K562 (cell line): ENCODE measurements around the gene NPR2. TPM values are rescaled to one million over a fixed set of nuclear protein-coding genes. Genes with fewer than 3 reads are reported as not detected.
A peak's percentile ranks its signal among the peaks of the same experiment; 100 is the strongest.

ENCODE experiments used
- ATAC-seq: fragments of 200-7000 bp; cut with Tn5 transposase; 3 replicates; pipeline ENCODE4 v1.9.1; 2020; ENCODE audit warnings: moderate library complexity
- BruUV-seq: library from RNA; stranded (reverse); fragments of 400-500 nt; replicated peaks from 2 replicates; lab custom pipeline; 2021; lab: Mats Ljungman, UMichigan
- CTCF ChIA-PET: fragments of 300-600 bp; formaldehyde crosslinking; extraction: SDS; loops from one replicate; lab custom pipeline; 2021; ENCODE audit warnings: low intra/inter-chr PET ratio; lab: Yijun Ruan, JAX
- POLR2A ChIA-PET: fragments of 300-600, 350-650 bp; sonication (Branson Sonifier 250); formaldehyde crosslinking; extraction: SDS; loops from one replicate; lab custom pipeline; 2021; ENCODE audit warnings: antibody characterized with exemption, inconsistent platforms; lab: Yijun Ruan, JAX
- DNase-seq, 4 experiments: peaks; one replicate each; pipeline versions ENCODE4 v3.0.0 to v3.0.0-alpha.2; 2011 to 2018; ENCODE audit warnings: low spot score in 3 of 4, mixed read lengths in 3 of 4; ENCODE audit errors: extremely low read depth in 1 of 4
- FAIRE-seq: peaks from 2 replicates; lab custom pipeline; 2011; peaks lifted over from hg19 to GRCh38; lab: Jason Lieb, UNC
- H2AFZ ChIP-seq: 2 replicates; pipeline ENCODE4 v1.6.0; 2011; ENCODE audit warnings: low read depth, low read length, control low read depth, inconsistent platforms
- H3K27ac ChIP-seq: fragments of 200-600 bp; 3 replicates; pipeline ENCODE4 v1.8.0; 2011; ENCODE audit warnings: low read depth, mild to moderate bottlenecking, control low read depth, inconsistent platforms, low read length, moderate library complexity, mixed read lengths; ENCODE audit errors: extremely low read depth
- H3K27me3 ChIP-seq, 2 experiments: fragments of 300-600 bp in 1 of 2; 2 replicates in 1 of 2; 3 replicates in 1 of 2; pipeline versions ENCODE4 v1.6.0 to v1.8.0; 2011; ENCODE audit warnings: inconsistent platforms in 2 of 2, low read length in 2 of 2, mild to moderate bottlenecking in 1 of 2, mixed read lengths in 1 of 2, moderate library complexity in 1 of 2; ENCODE audit not compliant: control insufficient read depth in 2 of 2, insufficient read depth in 2 of 2
- H3K36me3 ChIP-seq: fragments of 300-600 bp; 3 replicates; pipeline ENCODE4 v1.8.0; 2011; ENCODE audit warnings: mild to moderate bottlenecking, low read length, inconsistent platforms; ENCODE audit not compliant: control insufficient read depth, insufficient read depth
- H3K4me1 ChIP-seq, 2 experiments: fragments of 200-600 bp in 1 of 2; replicated peaks in 1 of 2; 2 replicates in 1 of 2; 3 replicates in 1 of 2; pipeline versions ENCODE4 v1.5.1 to v1.8.0; 2011; ENCODE audit warnings: inconsistent platforms in 2 of 2, low read length in 2 of 2, mild to moderate bottlenecking in 1 of 2, mixed read lengths in 1 of 2, moderate library complexity in 1 of 2; ENCODE audit not compliant: control insufficient read depth in 2 of 2, insufficient read depth in 2 of 2
- H3K4me2 ChIP-seq: 2 replicates; pipeline ENCODE4 v1.6.1; 2011; ENCODE audit warnings: low read length, control low read depth, inconsistent platforms, mixed read lengths; ENCODE audit not compliant: insufficient read depth
- H3K4me3 ChIP-seq: fragments of 200-600 bp; sonication (generic), shearing (Covaris generic); 2 replicates; pipeline ENCODE4 v1.5.1; 2016; ENCODE audit warnings: control low read depth, inconsistent platforms
- H3K79me2 ChIP-seq: fragments of 200-600 bp; 3 replicates; pipeline ENCODE4 v1.8.0; 2011; ENCODE audit warnings: low read length, inconsistent platforms; ENCODE audit not compliant: control insufficient read depth, insufficient read depth
- H3K9ac ChIP-seq, 2 experiments: 2 replicates each; pipeline versions ENCODE4 v1.6.0 to v1.6.1; 2011; ENCODE audit warnings: low read depth in 2 of 2, low read length in 2 of 2, control low read depth in 1 of 2, inconsistent platforms in 1 of 2, mild to moderate bottlenecking in 1 of 2, mixed read lengths in 1 of 2; ENCODE audit not compliant: insufficient read depth in 1 of 2
- H3K9me1 ChIP-seq: one replicate; pipeline ENCODE4 v1.6.0; 2011; ENCODE audit warnings: inconsistent platforms, mild to moderate bottlenecking, low read length, moderate library complexity; ENCODE audit not compliant: control insufficient read depth, insufficient read depth
- H3K9me3 ChIP-seq: replicated peaks from 2 replicates; pipeline ENCODE4 v1.5.1; 2011; ENCODE audit warnings: low read depth, low read length, inconsistent platforms; ENCODE audit not compliant: control insufficient read depth, insufficient read depth
- H4K20me1 ChIP-seq: replicated peaks from 2 replicates; pipeline ENCODE4 v1.6.1; 2011; ENCODE audit warnings: low read length, inconsistent platforms, mixed read lengths; ENCODE audit not compliant: control insufficient read depth, insufficient read depth
- HIVEP1 ChIP-seq: fragments of 250-450 bp; sonication (Bioruptor Pico); IDR thresholded peaks from 2 replicates; pipeline ENCODE4 v1.4.0; 2020; ENCODE audit warnings: mild to moderate bottlenecking
- HMGN3 ChIP-seq: IDR thresholded peaks from 2 replicates; pipeline ENCODE4 v1.6.1; 2011; ENCODE audit warnings: borderline replicate concordance, low read depth, mild to moderate bottlenecking, mixed read lengths, low read length; ENCODE audit not compliant: insufficient read length; ENCODE audit errors: extremely low read depth
- MLLT1 ChIP-seq, 2 experiments: fragments of 450-650 bp; IDR thresholded peaks; 2 replicates each; pipeline ENCODE4 v1.6.1; 2016
- PHB2 ChIP-seq: fragments of 450-650 bp; IDR thresholded peaks from 2 replicates; pipeline ENCODE4 v1.6.1; 2017; ENCODE audit warnings: low read depth
- POLR2AphosphoS2 ChIP-seq: IDR thresholded peaks from 2 replicates; pipeline ENCODE4 v1.6.1; 2012; ENCODE audit warnings: low read length, improper control_type of control experiment
- POLR2G ChIP-seq: fragments of 200-400 bp; formaldehyde crosslinking; IDR thresholded peaks from 2 replicates; pipeline ENCODE4 v1.6.1; 2017; ENCODE audit warnings: low read depth, mild to moderate bottlenecking, antibody characterized with exemption, low read length, moderate library complexity
- POLR2H ChIP-seq: IDR thresholded peaks from 2 replicates; pipeline ENCODE4 v1.6.1; 2016; ENCODE audit warnings: missing genetic modification characterization, low read depth, mild to moderate bottlenecking, control low read depth, missing compliant biosample characterization, moderate library complexity
- PTBP1 ChIP-seq: fragments of 200-400 bp; formaldehyde crosslinking; IDR thresholded peaks from 2 replicates; pipeline ENCODE4 v1.6.1; 2017; ENCODE audit warnings: low read depth, low read length
- TRIM28 ChIP-seq: fragments of 450-650 bp; IDR thresholded peaks from 2 replicates; pipeline ENCODE4 v1.6.1; 2017
- ZBTB2 ChIP-seq: fragments of 450-650 bp; IDR thresholded peaks from 2 replicates; pipeline ENCODE4 v1.6.1; 2016; ENCODE audit warnings: antibody characterized with exemption
- ZBTB34 ChIP-seq: fragments of 250-450 bp; sonication (Bioruptor Pico); IDR thresholded peaks from 2 replicates; pipeline ENCODE4 v1.8.0; 2021; ENCODE audit warnings: mild to moderate bottlenecking, moderate library complexity
- ZNF518B ChIP-seq: fragments of 250-450 bp; sonication (Bioruptor Pico); IDR thresholded peaks from 2 replicates; pipeline ENCODE4 v1.5.0; 2021; ENCODE audit warnings: mild to moderate bottlenecking, moderate library complexity
- WGBS: fragments of 100-300 bp; shearing (Covaris generic); methylation state at CpG from one replicate; pipeline ENCODE4 v1.1.6; 2016; ENCODE audit warnings: low coverage, mixed read lengths; ENCODE audit not compliant: insufficient coverage; ENCODE audit errors: missing lambda C conversion rate; 5-methylcytosine and 5-hydroxymethylcytosine counted together
- in situ Hi-C: fragments of 300-500 bp; cut with MboI; formaldehyde crosslinking; loops from 4 replicates; pipeline ENCODE4 v1.15.0; 2018; ENCODE audit warnings: inconsistent platforms, mixed read lengths
- intact Hi-C: fragments of 100-400 bp; cut with micrococcal nuclease; formaldehyde crosslinking; loops from 2 replicates; pipeline ENCODE4 v1.14.2; 2022
- polyA plus RNA-seq, 8 experiments: library from polyadenylated mRNA; depleted of rRNA in 4 of 8; stranded (reverse) in 5 of 8; unstranded in 3 of 8; fragments of >200 nt; fragmentation: Nextera tagmentation in 2 of 8; fragmentation: Illumina TruSeq in 1 of 8; extraction: Ambion mirVana in 2 of 8; extraction: Trizol in 1 of 8; gene quantifications; 2 replicates each; pipeline versions ENCODE4 v1.2.1 to v1.2.3, GENCODE V29; 2011 to 2014; ENCODE audit warnings: inconsistent platforms in 1 of 8, missing spikeins in 1 of 8
- total RNA-seq, 7 experiments: library from RNA; depleted of rRNA in 6 of 7; stranded (reverse); fragments of >200 nt in 6 of 7; fragmentation: Illumina TruSeq in 2 of 7; extraction: Trizol in 2 of 7; gene quantifications; 2 replicates each; pipeline versions ENCODE4 v1.2.1 to v1.2.3, GENCODE V29; 2011 to 2021; ENCODE audit warnings: low replicate concordance in 1 of 7

The NPR2 gene
- total and polyA plus RNA-seq, 9 of the 15 experiments (the other 6 are each of a cell fraction or from before 2014, with no cell fraction given) = 2.4 to 12.9 (median 6.0) TPM

- TF ChIP-seq MLLT1 (IDR thresholded peaks at IDR 0.05) = no peak
- no peak for TF ChIP-seq ZBTB34 (CRISPR knock-in tag)
- no peak for TF ChIP-seq ZBTB2
- TF ChIP-seq, all 486 proteins: peak for 0
Measured at GRCh38 chr9:35769763-35770162, 21.6 kb upstream of the NPR2 start (continued).

- Histone ChIP-seq H3K27ac (peak overlapping the region; percentile 48; the same call in 1 of the 3 replicates), H3K9me3 (no peaks in the 10 kb centered on the region), H2AFZ (no peak overlapping the region), H3K9me1 (no peaks in the 10 kb centered on the region), H3K27me3 (no peaks in the 10 kb centered on the region), H3K4me3 (no peak overlapping the region), H3K79me2 (peaks cover 14% of the 10 kb centered on the region), H4K20me1 (no peaks in the 10 kb centered on the region), H3K36me3 (0 out of 3 replicates have a peak, but pooled peaks cover 4% of the 10 kb centered on the region), H3K9ac (no peak overlapping the region), H3K4me2 (no peak overlapping the region), H3K4me1 (peaks cover 6 to 20% of the 10 kb centered on the region in 2 experiments; a peak in 4 of 5 replicates)
- intact Hi-C loops (no loop called here), in situ Hi-C loops (no loop called here)
- no TSS peak for BruUV-seq
- ATAC-seq = peak; percentile 34; the same call in 1 of the 3 replicates
- 21% methylated on average over 4 of the region's 4 CpGs for WGBS
- CTCF ChIA-PET = no interaction called here
- DNase-seq = no peak
- POLR2A ChIA-PET = interaction anchor here (0.6 to 1.8 kb wide), 5 partner anchors 11 to 353 kb away, joined by 3 to 5 read pairs (median 3); partner anchors contain the start of genes GBA2 and RGP1
- FAIRE-seq = no peak
- no peak for TF ChIP-seq POLR2AphosphoS2
- TF ChIP-seq ZNF518B (CRISPR knock-in tag) = no peak
- no peak for TF ChIP-seq POLR2G
- no peak for TF ChIP-seq POLR2H
- TF ChIP-seq HIVEP1 (CRISPR knock-in tag) = no peak
- no peak for TF ChIP-seq PHB2
- TF ChIP-seq HMGN3 = no peak
- TF ChIP-seq TRIM28 = no peak
- no peak for TF ChIP-seq PTBP1
Measured at GRCh38 chr9:35771075-35771433, 20.3 kb upstream of the NPR2 start.
